Lung microvascular endothelial cell (primary cell): ENCODE measurements around the gene PTCRA. TPM values are rescaled to one million over a fixed set of nuclear protein-coding genes. Genes with fewer than 3 reads are reported as not detected.
"Not testable (repeated sequence)": the region's sequence is repeated elsewhere in the genome, so short reads cannot be mapped to it uniquely, and the experiment has no call there.

Experiments
- DNase-seq, 2 donors: peaks; one replicate each; pipeline versions ENCODE4 v3.0.0 to v3.0.0-alpha.2; 2010; ENCODE audit warnings: low read depth in 2 of 2
- total RNA-seq: library from RNA; depleted of rRNA; stranded (reverse); fragments of >200 nt; gene quantifications from 2 replicates; pipeline ENCODE4 v1.2.1, GENCODE V29; 2014

Gene PTCRA
- total RNA-seq, 1 donor from 2014 or later: not detected

DNA sequence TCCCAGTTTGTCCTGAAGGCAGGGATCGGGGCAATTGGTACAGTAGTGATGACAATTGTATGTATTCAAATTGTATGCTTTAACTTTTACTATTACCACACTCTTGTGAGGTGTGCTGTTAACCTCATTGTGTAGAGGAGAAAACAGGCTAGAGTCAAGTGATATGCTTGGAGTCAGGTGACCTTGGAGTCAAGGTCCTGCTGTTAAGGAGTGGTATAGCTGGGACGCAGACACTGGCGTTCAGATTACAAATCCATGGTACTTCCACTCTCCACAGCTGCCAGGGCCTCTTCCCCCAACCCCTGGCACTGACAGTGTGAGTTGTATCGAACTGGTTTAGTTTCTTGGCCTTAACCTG lies 23.9 kb downstream of the PTCRA start:
- no peak for DNase-seq

DNA sequence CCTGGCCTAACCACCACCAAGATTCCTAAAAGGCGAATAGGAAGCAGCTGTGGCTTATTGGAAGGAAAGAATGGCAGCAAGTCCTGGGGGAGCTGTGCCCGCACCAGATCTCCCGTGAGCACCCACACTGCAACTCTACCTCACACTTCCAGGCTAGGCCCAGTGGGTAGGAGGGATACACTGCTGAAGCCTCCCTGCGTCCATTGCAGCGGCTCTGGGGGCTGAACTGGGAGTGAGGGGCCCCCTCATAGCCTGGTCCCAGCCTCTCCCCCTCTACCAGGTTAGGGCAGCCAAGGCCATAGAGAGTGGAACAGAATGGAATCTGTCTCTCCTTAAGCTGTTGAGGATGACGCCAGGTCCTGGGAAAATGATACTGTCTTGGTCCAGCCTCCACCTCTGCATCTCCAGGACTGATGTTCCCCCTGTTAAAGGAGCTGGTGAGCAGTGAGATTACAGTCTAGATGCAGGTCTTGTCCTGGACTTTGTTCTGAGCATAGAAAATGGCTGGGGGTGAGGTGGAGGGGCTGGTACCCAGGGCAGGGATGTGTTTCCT lies 24.7 kb downstream of the PTCRA start:
- DNase-seq: no peak

DNA sequence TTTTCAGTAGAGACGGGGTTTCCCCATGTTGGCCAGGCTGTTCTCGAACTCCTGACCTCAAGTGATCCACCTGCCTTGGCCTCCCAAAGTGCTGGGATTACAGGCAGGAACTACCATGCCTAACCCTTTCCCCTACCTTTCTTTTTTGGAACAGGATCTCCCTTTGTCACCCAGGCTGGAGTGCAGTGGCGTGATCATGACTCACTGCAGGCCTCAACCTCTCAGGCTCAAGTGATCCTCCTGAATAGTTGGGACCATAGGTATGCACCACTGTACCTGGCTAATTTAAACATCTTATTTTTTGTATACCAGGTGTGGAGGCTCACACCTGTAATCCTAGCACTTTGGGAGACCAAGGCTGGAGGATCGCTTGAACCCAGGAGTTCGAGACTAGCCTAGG lies 25.5 kb downstream of the PTCRA start:
- DNase-seq: not testable (repeated sequence)

DNA sequence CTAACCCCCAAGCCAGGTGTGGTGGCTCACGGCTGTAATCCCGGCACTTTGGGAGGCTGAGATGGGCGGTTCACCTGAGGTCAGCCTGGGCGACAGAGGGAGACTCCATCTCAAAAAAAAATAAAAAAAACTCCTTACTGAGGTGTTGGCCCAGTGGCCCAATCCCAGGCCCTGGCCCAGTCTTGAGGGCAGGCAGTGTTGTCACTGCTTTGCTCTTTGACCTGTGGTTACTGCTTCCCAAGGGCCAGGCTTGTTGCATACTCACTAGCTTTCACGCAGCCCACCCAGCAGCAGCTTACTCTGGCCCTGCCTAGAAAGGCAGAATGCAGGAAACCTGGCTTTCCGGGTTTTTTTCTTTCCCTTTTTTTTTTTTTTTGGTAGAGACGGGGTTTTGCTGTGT lies 26.6 kb downstream of the PTCRA start:
- DNase-seq: no peak

DNA sequence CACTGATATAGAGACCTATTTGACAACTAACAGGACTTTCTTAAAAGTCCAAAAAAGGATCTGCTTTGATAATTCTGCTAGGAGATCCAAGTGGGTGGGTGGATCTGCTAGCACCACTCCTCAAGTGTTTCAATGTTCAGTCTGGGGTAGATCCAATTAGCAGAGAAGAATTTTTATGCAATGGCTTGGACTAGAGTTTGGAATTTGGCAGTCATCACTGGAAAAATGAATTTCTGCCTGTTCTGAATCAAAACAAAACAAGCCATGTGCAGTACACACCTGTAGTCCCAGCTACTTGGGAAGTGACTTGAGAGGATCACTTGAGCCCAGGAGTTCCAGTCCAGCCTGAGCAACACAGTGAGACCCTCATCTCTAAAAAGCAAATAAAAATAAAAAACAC lies 32.1 kb downstream of the PTCRA start:
- DNase-seq: peak in 1 of 2 donors; percentile 46

DNA sequence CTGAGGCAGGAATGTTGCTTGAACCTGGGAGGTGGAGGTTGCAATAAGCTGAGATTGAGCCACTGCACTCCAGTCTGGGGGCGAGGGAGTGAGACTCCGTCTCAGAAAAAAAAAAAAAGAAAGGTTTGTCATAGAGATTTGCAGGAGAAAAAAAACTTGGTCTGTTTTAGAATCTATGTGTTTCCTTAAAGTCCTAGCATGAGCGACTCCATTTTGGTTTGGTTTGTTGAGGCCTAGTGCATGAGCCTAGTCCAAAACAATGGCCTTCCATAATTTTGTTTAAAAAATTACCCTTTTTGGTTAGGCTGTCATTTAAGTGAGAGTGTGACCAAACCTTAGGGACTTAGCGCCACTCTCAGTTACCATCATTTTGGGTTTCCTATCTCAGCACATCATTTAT lies 36.5 kb downstream of the PTCRA start:
- no peak for DNase-seq

DNA sequence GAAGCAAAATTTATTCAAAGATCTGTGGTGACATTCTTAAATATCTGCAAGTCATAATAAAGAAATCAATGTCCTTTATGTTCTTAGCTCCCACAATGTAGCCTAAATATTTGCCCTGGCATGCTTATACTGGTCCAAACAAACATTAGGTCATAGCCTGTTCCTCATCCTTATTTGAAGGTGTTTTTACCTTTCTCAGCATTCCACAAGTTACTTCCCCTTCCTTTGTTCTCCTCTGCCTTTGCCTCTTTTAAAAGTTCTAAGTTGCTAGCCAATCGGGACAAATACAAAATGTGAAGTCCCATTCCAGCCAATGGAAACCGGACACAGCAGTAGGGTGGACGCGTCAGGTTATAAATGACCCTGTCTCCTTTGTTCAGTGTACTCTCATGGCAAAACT lies 38.6 kb downstream of the PTCRA start:
- DNase-seq: not testable (repeated sequence)

DNA sequence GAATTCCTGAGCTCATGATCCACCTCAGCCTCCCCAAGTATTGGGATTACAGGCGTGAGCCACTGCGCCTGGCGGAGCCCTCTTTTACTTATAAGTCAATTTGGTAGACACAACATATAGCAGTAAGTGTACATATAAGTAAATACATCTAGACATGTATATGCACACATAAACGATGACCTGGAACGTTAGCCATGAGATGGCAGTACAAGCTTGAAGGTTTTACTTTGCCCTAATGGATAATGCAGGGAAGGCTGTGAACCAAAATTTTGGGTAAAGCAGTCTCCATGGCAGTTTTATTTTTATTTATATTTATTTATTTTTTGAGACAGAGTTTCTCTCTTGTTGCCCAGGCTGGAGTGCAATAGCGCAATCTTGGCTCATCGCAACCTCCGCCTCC lies 42.3 kb downstream of the PTCRA start:
- DNase-seq: no peak

DNA sequence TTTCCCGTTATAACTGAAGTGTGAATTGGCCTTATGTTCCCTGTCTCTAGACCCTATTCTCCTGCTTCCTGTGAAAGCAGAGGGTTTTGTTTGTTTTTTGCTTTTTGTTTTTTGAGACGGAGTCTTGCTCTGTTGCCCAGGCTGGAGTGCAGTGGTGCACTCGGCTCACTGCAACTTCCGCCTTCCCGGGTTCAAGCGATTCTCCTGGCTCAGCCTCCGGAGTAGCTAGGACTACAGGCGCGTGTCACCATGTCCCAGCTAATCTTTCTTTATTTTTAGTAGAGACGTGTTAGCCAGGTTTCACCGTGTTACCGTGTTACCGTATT lies 44.0 kb downstream of the PTCRA start:
- no peak for DNase-seq

DNA sequence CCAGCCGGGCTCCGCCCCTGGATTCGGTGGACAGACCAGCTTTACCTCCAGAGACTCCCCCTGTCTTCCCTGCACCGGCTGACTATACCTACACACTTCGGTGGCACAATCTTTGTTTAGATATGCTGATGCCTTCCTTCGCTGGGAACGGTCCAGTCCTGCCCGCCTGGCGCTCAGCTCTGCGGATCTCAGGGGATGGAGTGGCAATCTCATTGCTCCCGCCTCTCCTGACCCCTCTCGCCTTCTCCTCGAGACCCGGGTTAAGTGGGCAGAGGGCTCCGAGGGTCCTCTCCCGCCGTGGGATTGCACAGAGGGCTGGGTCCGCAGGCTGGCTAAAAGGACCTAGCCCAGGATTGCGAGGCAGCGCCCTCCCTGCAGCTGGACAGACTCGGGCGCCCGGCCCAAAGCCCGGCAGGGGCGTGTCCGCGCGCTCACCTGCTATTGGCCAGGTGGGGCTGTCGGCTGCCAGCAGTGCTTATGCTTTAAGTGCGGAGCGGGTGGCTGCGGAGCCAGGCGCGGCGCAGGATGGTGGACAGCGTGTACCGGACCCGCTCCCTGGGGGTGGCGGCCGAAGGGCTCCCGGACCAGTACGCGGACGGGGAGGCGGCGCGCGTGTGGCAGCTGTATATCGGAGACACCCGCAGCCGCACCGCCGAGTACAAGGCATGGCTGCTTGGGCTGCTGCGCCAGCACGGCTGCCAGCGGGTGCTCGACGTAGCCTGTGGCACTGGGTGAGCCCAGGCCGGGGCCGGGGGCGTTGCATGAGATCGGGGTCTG lies 44.6 kb downstream of the PTCRA start, which contains the start of gene GNMT:
Gene GNMT, plus strand, starts transcription at position 512 of the 777 bp plus-strand sequence. Its CDS starts 14 bp downstream, at position 526.
- peak; percentile 28 to 49 for DNase-seq

DNA sequence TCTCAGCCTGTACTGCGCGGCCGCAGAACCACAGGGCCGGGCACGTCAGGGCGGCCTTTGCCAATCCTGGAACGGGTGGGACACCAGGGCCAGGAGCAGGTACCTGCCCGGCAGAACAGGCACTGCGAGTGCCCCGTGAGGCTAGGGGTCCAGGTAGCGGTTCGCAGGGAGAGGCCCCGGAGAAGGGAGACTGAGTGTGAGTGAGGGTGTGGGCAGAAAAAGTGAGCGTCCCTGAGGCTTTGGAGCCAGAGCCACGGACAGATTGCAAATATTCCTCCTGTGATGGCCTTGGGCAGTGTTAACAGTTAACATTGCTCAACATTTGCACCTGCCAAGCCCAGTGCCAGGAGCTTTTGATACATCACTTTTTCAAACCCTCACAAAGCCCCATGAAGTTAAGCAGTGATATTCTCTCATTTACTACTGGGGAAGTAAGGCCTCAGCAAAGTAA lies 45.2 kb downstream of the PTCRA start:
- no peak for DNase-seq

DNA sequence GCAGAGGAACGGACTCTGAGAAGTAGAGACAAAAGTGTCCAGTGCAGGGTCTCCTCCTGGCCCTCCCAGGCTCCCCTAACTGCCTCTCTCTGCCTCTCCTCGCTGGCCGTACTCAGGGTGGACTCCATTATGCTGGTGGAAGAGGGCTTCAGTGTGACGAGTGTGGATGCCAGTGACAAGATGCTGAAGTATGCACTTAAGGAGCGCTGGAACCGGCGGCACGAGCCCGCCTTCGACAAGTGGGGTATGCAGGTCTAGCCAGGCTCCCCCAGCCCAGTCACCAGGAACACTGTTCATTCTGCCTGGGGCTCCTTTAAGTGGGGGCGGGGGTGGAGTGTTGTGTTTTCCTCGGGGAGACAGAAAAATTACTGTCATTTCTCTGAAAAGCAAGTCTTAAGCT lies 46.2 kb downstream of the PTCRA start:
- no peak for DNase-seq

DNA sequence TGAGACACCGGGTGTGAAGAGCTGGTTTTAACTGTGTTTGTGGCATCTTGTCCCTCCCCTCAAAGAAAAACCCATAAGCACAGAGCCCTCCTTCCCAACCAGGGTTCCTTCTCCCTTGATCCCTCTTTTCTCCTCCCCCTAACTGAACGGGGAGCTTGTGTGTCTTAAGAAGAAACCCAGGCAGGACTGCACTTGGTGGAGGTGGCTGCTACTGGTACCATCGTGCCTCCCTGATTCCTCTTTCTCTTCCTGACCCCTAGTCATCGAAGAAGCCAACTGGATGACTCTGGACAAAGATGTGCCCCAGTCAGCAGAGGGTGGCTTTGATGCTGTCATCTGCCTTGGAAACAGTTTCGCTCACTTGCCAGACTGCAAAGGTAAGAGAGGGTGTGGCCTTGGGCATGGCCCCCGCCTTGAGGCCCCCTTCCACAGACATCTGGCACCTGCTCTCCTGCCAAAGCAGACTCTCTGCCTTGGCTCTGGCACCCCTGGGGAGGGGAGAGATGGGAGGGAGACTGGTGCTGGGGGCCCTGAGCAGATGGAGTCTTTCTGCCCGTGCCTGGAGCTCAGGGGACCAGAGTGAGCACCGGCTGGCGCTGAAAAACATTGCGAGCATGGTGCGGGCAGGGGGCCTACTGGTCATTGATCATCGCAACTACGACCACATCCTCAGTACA lies 46.8 kb downstream of the PTCRA start:
- no peak for DNase-seq

DNA sequence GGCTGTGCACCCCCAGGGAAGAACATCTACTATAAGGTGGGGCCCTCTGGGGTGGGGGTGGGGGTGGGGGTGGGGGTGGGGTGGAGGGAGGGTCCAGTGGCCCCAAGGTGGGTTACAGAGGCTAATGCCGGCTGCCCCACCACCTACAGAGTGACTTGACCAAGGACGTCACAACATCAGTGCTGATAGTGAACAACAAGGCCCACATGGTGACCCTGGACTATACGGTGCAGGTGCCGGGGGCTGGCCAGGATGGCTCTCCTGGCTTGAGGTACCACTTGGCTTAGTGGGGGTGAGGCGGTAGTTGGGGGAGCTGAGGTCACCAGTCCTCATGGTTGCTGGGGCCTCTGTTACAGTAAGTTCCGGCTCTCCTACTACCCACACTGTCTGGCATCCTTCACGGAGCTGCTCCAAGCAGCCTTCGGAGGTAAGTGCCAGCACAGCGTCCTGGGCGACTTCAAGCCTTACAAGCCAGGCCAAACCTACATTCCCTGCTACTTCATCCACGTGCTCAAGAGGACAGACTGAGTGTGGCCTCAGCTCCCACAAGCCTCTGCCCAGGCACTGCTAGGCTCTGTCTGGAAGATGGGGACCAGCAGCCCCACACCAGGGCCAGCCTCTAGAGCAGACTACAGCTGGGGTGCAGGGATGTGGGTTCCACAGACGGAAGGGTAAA lies 47.5 kb downstream of the PTCRA start:
- no peak for DNase-seq

DNA sequence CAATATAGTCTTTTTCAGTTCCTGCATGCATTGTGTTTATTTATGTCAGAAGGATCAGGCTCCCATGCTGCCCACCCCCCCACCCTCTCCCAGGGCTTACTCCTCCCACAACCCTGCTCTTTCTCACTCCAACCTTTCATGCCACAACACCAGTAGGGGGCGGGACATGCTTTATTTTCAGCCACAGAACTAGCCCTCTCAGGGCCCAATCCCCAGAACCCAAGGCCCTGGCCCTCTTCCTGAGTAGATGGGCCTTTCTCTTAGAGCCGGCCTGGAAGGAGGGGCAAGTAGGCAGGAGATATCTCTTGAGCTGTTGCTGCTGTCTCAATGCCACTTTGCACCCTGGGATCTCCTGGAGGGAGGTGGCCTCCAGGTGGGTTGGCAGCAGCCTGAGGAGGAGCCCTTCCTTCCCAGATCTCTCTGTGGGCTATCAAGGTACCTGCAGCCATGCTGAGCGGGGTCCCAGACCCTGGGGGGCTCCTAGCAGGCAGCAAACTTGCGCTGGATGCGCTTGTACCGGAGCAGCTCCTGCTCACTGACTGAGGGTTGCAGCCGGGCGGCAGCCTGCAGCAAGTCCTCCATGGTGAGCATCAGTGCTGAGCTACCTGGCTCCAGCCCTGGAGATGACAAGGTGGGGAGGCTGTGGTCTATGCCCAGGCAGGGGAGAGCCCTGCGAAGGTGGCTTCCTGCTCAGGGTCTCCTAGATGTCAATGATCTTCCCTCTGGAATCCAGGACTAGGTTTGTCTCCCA lies 48.2 kb downstream of the PTCRA start:
- peak; percentile 66 to 71 for DNase-seq

DNA sequence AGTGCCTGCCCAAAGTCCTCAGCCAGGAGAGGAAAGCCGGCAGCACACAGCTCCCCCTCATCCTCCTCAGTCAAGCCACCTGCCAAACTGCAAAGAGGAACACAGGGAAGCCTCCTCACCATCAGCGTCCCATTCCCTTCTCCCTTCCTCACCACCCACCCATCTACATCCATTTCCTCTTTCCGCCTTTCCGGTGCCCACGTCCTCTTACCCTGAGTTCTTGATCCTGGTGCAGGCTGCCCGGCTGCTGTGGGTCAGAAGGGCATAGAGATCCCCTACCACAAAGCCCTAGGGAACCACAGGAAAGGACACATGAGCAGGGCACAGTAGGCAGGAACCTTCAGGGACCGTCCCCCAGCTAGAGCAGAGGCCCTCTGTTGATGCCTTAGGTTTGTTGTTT lies 50.7 kb downstream of the PTCRA start:
- DNase-seq: no peak

DNA sequence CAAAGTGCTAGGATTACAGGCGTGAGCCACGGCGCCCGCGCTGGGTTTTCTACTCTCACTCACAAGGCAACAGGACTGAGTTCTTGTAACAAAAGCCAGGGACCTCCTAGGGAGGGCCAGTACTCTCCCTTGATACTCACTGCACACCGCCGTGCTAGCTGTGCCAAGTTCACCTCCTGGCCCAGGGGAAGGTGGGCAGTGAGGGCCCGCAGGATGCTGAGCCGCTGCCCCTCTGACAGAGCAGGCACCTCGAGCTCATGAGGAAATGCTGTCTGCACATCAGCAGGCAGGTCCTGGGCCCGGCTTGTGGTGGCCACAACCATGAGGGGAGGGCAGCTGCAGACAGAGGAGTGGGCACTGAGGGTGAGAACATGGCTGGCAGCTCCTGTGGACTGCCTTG lies 51.4 kb downstream of the PTCRA start:
- no peak for DNase-seq

DNA sequence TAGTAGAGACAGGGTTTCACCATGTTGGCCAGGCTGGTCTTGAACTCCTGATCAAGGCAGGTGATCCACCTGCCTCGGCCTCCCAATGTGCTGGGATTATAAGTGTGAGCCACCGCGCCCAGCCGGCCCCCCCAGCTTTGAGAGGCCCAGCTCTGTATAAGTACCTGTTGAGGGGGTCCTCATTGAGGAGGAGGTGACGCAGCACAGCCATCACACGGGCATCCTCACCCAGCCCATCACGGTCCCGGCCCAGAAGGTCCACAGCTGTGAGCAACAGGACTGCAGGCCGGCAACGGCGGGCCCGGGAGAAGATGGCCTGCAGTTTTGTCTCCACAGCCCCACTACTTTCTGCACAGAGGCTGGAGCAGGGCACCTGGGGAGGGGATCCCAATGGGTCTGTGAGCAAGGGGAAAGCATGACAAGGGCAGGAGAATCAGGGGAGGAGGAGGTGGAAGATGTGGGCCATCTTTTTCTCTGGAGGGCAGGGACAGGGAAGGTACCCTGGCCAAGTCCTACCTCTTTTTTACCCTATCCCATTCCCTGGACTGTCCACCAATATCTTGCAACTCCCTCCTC lies 52.4 kb downstream of the PTCRA start:
- DNase-seq: no peak

DNA sequence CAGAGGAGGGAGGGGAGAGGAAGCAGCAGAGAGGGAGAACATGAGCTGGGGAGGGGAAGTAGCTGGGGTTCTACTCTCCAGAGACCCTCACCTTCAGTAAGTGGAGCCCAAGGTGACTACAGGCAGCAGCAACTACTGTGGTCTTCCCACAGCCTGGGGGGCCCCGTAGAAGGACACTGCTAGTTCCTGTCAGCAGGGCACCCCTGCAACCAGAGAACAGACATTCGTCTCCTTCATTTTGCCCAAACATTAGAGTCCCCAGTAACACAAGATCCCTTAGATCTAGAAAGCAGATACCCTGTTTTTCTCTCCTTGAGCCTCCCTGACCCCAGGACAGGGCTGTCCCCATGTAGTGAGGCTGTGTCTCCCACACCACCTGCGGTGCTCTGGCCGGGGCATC lies 52.9 kb downstream of the PTCRA start:
- DNase-seq: no peak

DNA sequence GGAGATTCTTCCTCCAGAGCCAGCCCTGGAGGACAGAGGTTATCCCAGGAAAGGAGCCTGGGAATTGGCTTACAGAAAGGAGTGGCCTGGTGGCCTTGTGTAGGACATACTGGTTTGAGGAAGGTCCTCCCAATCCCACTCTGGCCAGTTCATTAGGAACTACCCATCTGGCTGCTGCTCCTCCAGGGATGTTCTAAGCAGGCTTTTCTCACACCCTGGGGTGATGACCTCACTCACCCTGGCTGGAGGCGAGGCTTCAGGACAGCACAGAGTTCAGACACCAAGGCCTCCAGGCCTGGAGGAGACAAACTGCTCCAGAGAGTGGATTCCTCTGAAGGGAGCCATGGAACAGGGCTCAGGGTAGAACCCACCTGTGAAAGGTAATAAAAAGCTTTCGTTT lies 53.6 kb downstream of the PTCRA start:
- no peak for DNase-seq

DNA sequence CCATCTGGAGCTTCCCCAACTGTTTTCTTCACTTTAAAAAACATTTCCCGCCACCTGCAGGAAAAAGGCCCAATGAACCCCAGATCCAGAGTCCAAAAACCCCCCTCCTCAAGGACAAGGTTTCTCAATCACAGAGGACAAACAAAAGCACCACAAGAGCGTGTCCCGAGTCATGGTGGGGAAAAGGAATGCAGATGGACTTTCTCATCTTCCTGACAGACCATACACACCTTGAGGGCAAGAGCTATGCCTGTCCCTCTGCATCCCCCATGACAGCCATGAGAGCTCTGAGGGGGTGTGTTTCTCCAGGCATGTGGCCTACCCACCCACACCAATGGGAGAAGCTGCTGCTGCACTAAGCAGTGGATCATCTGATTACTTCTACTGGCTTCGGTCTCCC lies 54.1 kb downstream of the PTCRA start:
- no peak for DNase-seq
